Left renal cortex interstitium (tissue), 4 donors: ENCODE results near the gene CES3. TPM values are rescaled to one million over a fixed set of nuclear protein-coding genes. Genes with fewer than 3 reads are reported as not detected.

Source experiments
- DNase-seq, 4 donors: peaks; one replicate each; pipeline ENCODE4 v3.0.0-alpha.2; 2013; ENCODE audit warnings: low read depth in 4 of 4, low spot score in 2 of 4, missing footprints in 1 of 4
- polyA plus RNA-seq, 4 donors: library from polyadenylated mRNA; unstranded; fragments of 120-200 nt; gene quantifications; one replicate each; pipeline ENCODE4 v1.2.1, GENCODE V29; 2013; ENCODE audit not compliant: insufficient read length in 4 of 4

Gene CES3
- 1 to 10 TPM; 1.3 to 3.7 (median 2.9) TPM for polyA plus RNA-seq

DNA sequence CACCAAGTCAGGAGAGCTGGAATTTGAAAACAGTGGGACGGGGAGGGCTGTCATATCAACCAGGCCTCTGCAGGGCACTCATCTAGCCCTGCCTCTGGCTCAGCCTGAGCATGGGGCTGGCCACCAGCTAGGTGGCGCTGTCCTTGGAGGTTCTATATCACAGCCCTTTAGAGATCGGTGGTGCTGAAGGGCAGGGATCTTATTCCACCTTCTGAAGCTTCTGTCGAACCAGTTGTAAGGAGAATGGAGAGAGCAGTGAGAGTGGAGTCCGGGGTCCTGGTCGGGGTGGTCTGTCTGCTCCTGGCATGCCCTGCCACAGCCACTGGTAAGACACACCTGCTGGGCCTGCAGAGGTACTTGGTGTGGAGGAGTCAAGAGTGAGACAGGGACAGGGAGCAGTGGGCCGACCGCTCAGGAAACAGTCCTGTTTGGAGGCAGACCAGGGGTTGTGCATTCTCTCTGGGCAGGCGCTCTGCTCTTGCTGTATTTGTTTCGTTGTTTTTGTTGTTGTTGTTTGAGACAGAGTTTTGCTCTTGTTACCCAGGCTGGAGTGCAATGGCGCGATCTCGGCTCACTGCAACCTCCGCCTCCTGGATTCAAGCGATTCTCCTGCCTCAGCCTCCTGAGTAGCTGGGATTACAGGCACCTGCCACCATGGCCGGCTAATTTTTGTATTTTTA is at the start of gene CES3:
TSS of gene CES3 (plus strand) at position 202 of the 680 bp plus-strand sequence. CDS start at position 244, 42 bp downstream.
- no peak for DNase-seq

GRCh38 chr16:66911801-66912200 is 49.3 kb upstream of the CES3 start:
- no peak for DNase-seq

DNA sequence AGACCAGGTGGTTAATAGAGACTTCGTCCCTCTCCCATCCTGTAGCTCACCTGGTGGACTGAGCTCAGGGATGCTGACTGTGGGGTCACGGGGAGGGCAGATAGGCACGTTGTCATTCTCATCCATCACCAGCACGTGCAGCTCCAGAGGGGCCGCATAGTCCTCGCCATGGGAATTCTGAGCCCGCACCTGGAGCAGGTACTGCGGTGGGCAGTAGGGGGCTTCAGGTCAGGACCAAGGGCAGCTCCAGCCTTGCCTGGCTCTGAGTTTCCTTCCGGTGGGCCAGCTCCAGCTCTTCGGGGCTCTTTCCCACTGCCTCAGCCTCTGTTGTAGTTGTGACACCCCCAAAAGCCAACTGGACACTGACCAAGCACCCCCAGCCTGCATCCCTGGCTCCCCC is 48.0 kb upstream of the CES3 start:
- DNase-seq, result no peak

GRCh38 chr16:66913711-66914110 is 47.4 kb upstream of the CES3 start:
- DNase-seq, result no peak

DNA sequence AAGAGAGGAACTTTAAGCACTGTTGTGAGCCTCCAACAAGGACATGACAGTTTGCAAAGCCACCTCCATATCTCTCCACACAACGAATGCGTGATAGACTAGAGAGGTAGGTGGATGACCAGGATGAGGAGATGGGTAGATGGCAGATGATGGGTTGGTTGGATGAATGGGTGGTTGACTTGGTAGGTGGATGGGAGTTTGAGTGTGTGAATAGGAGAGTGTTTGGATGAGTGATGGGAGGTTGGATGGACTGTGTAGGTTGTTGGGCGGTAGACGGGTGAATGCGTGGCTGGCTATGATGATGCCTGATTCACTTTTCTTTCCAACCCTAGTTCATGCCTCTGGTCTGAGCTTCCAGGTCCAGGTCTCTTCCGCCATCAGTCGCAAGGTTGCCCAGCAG is 46.5 kb upstream of the CES3 start:
- no peak for DNase-seq

DNA sequence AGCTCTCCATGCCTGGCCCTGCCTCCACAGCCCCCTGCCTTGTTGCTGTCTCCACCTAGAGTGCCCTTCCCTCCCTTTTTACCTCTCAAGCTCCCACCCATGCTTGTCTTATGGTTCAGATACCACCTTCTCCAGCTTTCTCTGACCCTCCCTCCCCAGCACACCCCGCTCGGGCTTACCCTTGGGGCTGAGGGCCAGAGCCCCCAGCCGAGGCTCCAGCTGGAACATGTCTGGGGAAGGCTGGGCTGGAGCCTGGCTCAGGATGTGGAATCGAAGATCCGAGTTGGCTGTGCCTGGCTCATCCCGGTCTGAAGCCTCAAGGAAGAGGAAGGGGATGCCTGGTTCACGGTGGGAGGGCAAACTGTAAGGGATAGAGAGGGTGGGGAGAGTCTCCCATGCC is 46.0 kb upstream of the CES3 start:
- DNase-seq, result no peak

DNA sequence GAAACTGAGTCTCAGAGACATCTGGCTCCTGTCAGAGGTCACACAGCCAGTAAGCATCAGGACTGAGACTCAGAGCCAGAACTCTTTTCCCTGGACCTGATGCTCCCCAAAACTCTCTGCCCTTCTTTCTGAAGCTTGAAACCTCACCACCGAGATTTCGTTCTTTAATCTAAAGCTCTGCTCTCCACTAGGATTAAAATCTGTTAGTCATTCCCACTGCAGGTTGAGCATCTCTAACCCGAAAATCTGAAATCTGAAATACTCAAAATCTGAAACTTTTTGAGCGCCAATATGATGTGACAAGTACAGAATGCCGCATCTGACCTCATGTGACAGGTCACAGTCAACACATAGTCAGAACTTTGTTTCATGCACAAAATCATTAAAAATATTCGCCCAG is 44.5 kb upstream of the CES3 start:
- DNase-seq, result no peak

GRCh38 chr16:66917741-66918140 is 43.3 kb upstream of the CES3 start:
- DNase-seq, result no peak

DNA sequence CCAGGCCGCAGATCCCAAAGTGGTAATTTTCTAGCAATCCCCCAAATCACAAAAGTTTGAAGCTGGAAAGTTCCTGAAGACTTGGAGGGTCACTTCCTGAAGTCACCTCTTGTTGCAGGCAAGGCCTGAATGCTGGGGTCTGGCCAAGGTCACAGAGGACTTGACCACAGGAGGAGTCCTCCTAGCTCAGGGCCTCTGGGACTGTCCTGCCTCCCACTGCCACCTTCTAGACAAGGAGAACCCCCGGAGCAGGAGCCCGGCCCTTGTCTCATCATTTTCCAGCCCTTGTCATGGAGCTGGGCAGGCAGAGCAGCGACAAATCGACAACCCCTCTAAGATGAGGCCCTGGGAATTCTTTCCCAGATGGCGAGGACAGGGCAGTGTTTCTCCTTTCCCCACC is 42.7 kb upstream of the CES3 start:
- no peak for DNase-seq

DNA sequence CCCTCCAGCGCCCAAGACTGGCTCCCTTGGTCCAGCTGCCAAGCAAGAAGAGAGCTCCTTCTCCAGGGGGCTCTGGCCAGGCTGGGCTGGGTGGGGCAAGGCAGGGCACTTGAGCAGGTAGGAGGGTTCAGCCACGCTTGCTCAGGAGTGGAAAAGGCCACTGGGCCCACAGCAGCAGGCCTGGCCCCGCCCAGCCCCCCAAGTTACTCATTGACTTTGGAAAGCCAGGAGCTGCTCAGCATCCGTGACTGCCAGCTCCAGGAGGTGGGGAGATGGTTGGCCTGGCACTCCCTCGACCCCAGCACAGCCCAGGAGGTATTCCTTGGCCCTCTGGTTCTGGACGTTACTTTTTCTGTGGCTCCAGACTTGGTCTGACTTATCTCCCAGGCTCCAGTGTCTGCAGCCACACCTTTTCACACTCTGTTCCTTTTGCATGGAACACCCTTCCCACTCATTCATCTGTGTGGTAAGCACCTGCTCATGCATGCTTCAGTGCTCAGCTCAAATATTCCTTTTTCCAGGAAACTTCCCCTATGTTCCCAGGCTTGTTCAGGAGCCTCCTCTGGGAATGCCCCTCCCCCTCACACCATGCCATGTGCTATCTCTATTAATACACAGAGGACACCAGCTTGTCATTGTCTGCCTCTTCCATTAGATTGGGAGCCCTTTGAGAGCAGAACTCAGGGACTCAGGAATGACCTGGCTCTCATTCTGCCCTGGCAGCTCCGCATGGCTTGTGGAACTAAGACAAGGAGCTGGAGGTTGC is 42.1 kb upstream of the CES3 start, which contains the start of gene CDH16:
TSS of gene CDH16 (minus strand) at position 83 of the 766 bp plus-strand sequence. CDS start 820 bp downstream, outside the sequence.
- DNase-seq, result no peak

- DNase-seq, result no peak
Measured at GRCh38 chr16:66919569-66920298, 41.3 kb upstream of the CES3 start.

DNA sequence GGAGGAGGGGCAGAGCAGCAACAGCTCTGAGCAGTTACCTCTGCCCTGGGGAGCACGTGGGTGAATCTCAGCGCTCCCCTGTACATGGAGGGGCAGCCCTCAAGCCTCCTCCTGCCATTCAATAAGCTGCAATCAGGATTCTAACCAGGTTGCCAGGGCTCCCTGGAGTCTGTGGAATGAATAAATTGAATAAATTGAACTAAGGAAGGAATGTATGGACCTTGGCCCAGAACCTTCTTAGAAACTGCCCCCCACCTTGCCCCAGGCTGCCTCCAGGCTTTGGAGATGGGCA is 40.8 kb upstream of the CES3 start:
- no peak for DNase-seq

GRCh38 chr16:66920924-66921680 is 40.0 kb upstream of the CES3 start:
- DNase-seq, result no peak

GRCh38 chr16:66921729-66922450 is 39.2 kb upstream of the CES3 start:
- no peak for DNase-seq

- no peak for DNase-seq
Measured at GRCh38 chr16:66923247-66923731, 37.8 kb upstream of the CES3 start.

GRCh38 chr16:66923866-66924265 is 37.2 kb upstream of the CES3 start:
- no peak for DNase-seq

- no peak for DNase-seq
Measured at GRCh38 chr16:66924527-66925321, 36.3 kb upstream of the CES3 start.

GRCh38 chr16:66925322-66925840 is 35.7 kb upstream of the CES3 start, which contains the start of gene RRAD:
TSS of gene RRAD (minus strand) at chr16:66925535. CDS start at chr16:66925179, 356 bp downstream.
- DNase-seq, result no peak
